Keratinocyte (primary cell): ENCODE data around the gene GDAP2. TPM values are rescaled to one million over a fixed set of nuclear protein-coding genes. Genes with fewer than 3 reads are reported as not detected.

Source experiments
- DNase-seq: peaks from one replicate; pipeline ENCODE4 v3.0.0-alpha.2; 2011; ENCODE audit warnings: low read depth, missing footprints, low spot score
- FAIRE-seq: peaks from 2 replicates; lab custom pipeline; 2011; peaks lifted over from hg19 to GRCh38; lab: Jason Lieb, UNC
- H2AFZ ChIP-seq: 2 replicates; pipeline ENCODE4 v1.6.0; 2012; ENCODE audit warnings: low read length, control low read depth, inconsistent platforms; ENCODE audit not compliant: control insufficient read depth
- H3K27ac ChIP-seq: 2 replicates; pipeline ENCODE4 v1.5.1; 2011; ENCODE audit warnings: low read length; ENCODE audit not compliant: control insufficient read depth, insufficient read depth
- H3K27me3 ChIP-seq: 3 replicates; pipeline ENCODE4 v1.6.0; 2011; ENCODE audit warnings: low read length; ENCODE audit not compliant: control insufficient read depth, insufficient read depth; ENCODE audit errors: extremely low read depth
- H3K36me3 ChIP-seq, 2 experiments: 2 replicates in 1 of 2; 3 replicates in 1 of 2; pipeline ENCODE4 v1.5.1; 2011; ENCODE audit warnings: low read length in 2 of 2, mild to moderate bottlenecking in 1 of 2; ENCODE audit not compliant: control insufficient read depth in 2 of 2, insufficient read depth in 2 of 2; ENCODE audit errors: extremely low read depth in 1 of 2
- H3K4me1 ChIP-seq: 3 replicates; pipeline ENCODE4 v1.5.1; 2011; ENCODE audit warnings: low read length; ENCODE audit not compliant: control insufficient read depth, insufficient read depth; ENCODE audit errors: extremely low read depth
- H3K4me2 ChIP-seq: 3 replicates; pipeline ENCODE4 v1.6.0; 2011; ENCODE audit warnings: low read depth, low read length; ENCODE audit not compliant: control insufficient read depth, insufficient read depth; ENCODE audit errors: extremely low read depth
- H3K4me3 ChIP-seq, 3 experiments: fragments of 200-600 bp in 1 of 3; sonication (generic) in 1 of 3; 2 replicates in 2 of 3; 3 replicates in 1 of 3; pipeline ENCODE4 v1.5.1; 2011 to 2016; ENCODE audit warnings: low read length in 3 of 3, mild to moderate bottlenecking in 3 of 3, control low read depth in 2 of 3, inconsistent platforms in 1 of 3, low read depth in 1 of 3, mixed read lengths in 1 of 3, mixed run types in 1 of 3, moderate library complexity in 1 of 3; ENCODE audit not compliant: control insufficient read depth in 2 of 3, insufficient read depth in 2 of 3; ENCODE audit errors: extremely low read depth in 1 of 3
- H3K79me2 ChIP-seq: 2 replicates; pipeline ENCODE4 v1.6.0; 2012; ENCODE audit warnings: low read length; ENCODE audit not compliant: control insufficient read depth, insufficient read depth
- H3K9ac ChIP-seq: 3 replicates; pipeline ENCODE4 v1.6.0; 2011; ENCODE audit warnings: low read length; ENCODE audit not compliant: control insufficient read depth, insufficient read depth; ENCODE audit errors: extremely low read depth
- H3K9me1 ChIP-seq: 3 replicates; pipeline ENCODE4 v1.6.0; 2011; ENCODE audit warnings: low read length; ENCODE audit not compliant: control insufficient read depth, insufficient read depth; ENCODE audit errors: extremely low read depth
- H3K9me3 ChIP-seq: 2 replicates; pipeline ENCODE4 v1.5.1; 2012; ENCODE audit warnings: low read depth, low read length; ENCODE audit not compliant: control insufficient read depth
- H4K20me1 ChIP-seq: 3 replicates; pipeline ENCODE4 v1.6.0; 2011; ENCODE audit warnings: low read length; ENCODE audit not compliant: control insufficient read depth, insufficient read depth; ENCODE audit errors: extremely low read depth
- CTCF ChIP-seq, 3 experiments: IDR thresholded peaks in 1 of 3; conservative IDR thresholded peaks in 1 of 3; optimal IDR thresholded peaks in 1 of 3; 2 replicates in 2 of 3; 3 replicates in 1 of 3; pipeline versions ENCODE3 to v1.5.1; 2011; ENCODE audit warnings: low read length in 3 of 3, mild to moderate bottlenecking in 3 of 3, moderate library complexity in 2 of 3, control low read depth in 1 of 3, inconsistent platforms in 1 of 3; ENCODE audit not compliant: insufficient read depth in 2 of 3; ENCODE audit errors: extremely low read depth in 1 of 3
- EZH2 ChIP-seq: IDR thresholded peaks from one replicate; pipeline ENCODE4 v1.6.1; 2012; ENCODE audit warnings: inconsistent platforms, mild to moderate bottlenecking, low read length, moderate library complexity
- dilution Hi-C: fragments of 300-500 bp; cut with MboI; formaldehyde crosslinking; loops from one replicate; pipeline ENCODE4 v1.7.0; 2020; ENCODE audit warnings: low sequenced_read_pairs; ENCODE audit not compliant: extremely low pct_ligation_motif_present
- polyA plus RNA-seq, 5 experiments: library from polyadenylated mRNA; depleted of rRNA in 3 of 5; stranded (reverse) in 3 of 5; stranded (forward) in 1 of 5; unstranded in 1 of 5; fragments of >200 nt; gene quantifications; 1 replicate in 1 of 5; 2 replicates in 3 of 5; 3 replicates in 1 of 5; pipeline versions ENCODE4 v1.2.1 to v1.2.3, GENCODE V29; 2011 to 2012; ENCODE audit warnings: missing spikeins in 2 of 5, low read depth in 1 of 5, low replicate concordance in 1 of 5

The GDAP2 gene
- polyA plus RNA-seq, 1 donor (not counting 4 experiments of a cell fraction or from before 2014, with no cell fraction given) = 15.7 TPM

GRCh38 chr1:117861694-117862093, 67.7 kb downstream of the GDAP2 start:
- H3K9ac ChIP-seq = no peak overlapping the region
- no peaks in the 10 kb centered on the region for H4K20me1 ChIP-seq
- dilution Hi-C loops = no loop called here
- no peaks in the 10 kb centered on the region for H3K9me1 ChIP-seq
- H3K36me3 ChIP-seq = peaks cover 3 to 8% of the 10 kb centered on the region in 2 experiments
- H3K4me1 ChIP-seq = no peaks in the 10 kb centered on the region
- no peaks in the 10 kb centered on the region for H3K9me3 ChIP-seq
- FAIRE-seq (no peak), DNase-seq (no peak)
- TF ChIP-seq CTCF (optimal IDR thresholded peaks at IDR 0.05 in 1 of 3, IDR thresholded peaks at IDR 0.05 in 1 of 3, conservative IDR thresholded peaks at IDR 0.05 in 1 of 3; ENCODE audit: extremely low read depth in 1 of 3, insufficient read depth in 2 of 3, low read length in 3 of 3) = no peak
- no peak for TF ChIP-seq EZH2
- no peak overlapping the region for H2AFZ ChIP-seq
- no peak overlapping the region for H3K27ac ChIP-seq
- H3K4me3 ChIP-seq = no peak overlapping the region
- H3K79me2 ChIP-seq = no peaks in the 10 kb centered on the region
- no peak overlapping the region for H3K4me2 ChIP-seq
- no peaks in the 10 kb centered on the region for H3K27me3 ChIP-seq

GRCh38 chr1:117860896-117861610, 68.4 kb downstream of the GDAP2 start:
- Histone ChIP-seq H3K9me3 (no peaks in the 10 kb centered on the region), H3K4me1 (no peaks in the 10 kb centered on the region), H3K27ac (no peak overlapping the region), H3K9me1 (no peaks in the 10 kb centered on the region), H4K20me1 (no peaks in the 10 kb centered on the region), H3K9ac (no peak overlapping the region), H2AFZ (no peak overlapping the region), H3K27me3 (no peaks in the 10 kb centered on the region), H3K36me3 (peaks cover 1 to 4% of the 10 kb centered on the region in 2 experiments), H3K79me2 (no peaks in the 10 kb centered on the region), H3K4me2 (no peak overlapping the region), H3K4me3 (no peak overlapping the region)
- DNase-seq = no peak
- TF ChIP-seq CTCF (optimal IDR thresholded peaks at IDR 0.05 in 1 of 3, IDR thresholded peaks at IDR 0.05 in 1 of 3, conservative IDR thresholded peaks at IDR 0.05 in 1 of 3; ENCODE audit: extremely low read depth in 1 of 3, insufficient read depth in 2 of 3, low read length in 3 of 3) (no peak), EZH2 (no peak)
- dilution Hi-C loops = no loop called here
- no peak for FAIRE-seq
